CD4-positive, alpha-beta T cell (primary cell): ENCODE measurements around the gene NATD1. TPM values are rescaled to one million over a fixed set of nuclear protein-coding genes. Genes with fewer than 3 reads are reported as not detected.
A peak's percentile ranks its signal among the peaks of the same experiment; 100 is the strongest.

Experiments
- ATAC-seq: fragments of 200-7000 bp; cut with Tn5 transposase; one replicate; pipeline ENCODE4 v1.10.0; 2022; ENCODE audit warnings: mild to moderate bottlenecking; ENCODE audit not compliant: poor library complexity
- CTCF ChIA-PET: fragments of 350-600 bp; sonication (Branson Sonifier 250); formaldehyde crosslinking; loops from one replicate; lab custom pipeline; 2021; ENCODE audit warnings: antibody characterized with exemption, inconsistent platforms; lab: Charles Lee
- POLR2A ChIA-PET: fragments of 350-600 bp; sonication (Branson Sonifier 250); formaldehyde crosslinking; loops from one replicate; lab custom pipeline; 2021; ENCODE audit warnings: antibody characterized with exemption, inconsistent platforms; lab: Charles Lee
- DNase-seq, 14 experiments: peaks; one replicate each; pipeline ENCODE4 v3.0.0-alpha.2; 2013 to 2020; ENCODE audit warnings: mixed read lengths in 2 of 14
- H3K27ac ChIP-seq, 2 donors: one replicate each; pipeline versions ENCODE4 v1.5.1 to v1.7.0; 2013; ENCODE audit warnings: low read length in 2 of 2, low read depth in 1 of 2, mild to moderate bottlenecking in 1 of 2
- H3K27me3 ChIP-seq, 2 experiments: 1 replicate in 1 of 2; 2 replicates in 1 of 2; pipeline versions ENCODE4 v1.6.1 to v1.7.0; 2013; ENCODE audit warnings: low read length in 2 of 2, control low read depth in 1 of 2, mild to moderate bottlenecking in 1 of 2, moderate library complexity in 1 of 2; ENCODE audit not compliant: insufficient read depth in 2 of 2, control insufficient read depth in 1 of 2
- H3K36me3 ChIP-seq: one replicate; pipeline ENCODE4 v1.6.1; 2013; ENCODE audit warnings: low read length, control low read depth; ENCODE audit not compliant: insufficient read depth
- H3K4me1 ChIP-seq: one replicate; pipeline ENCODE4 v1.6.1; 2013; ENCODE audit warnings: low read length, control low read depth; ENCODE audit not compliant: insufficient read depth
- H3K4me3 ChIP-seq: one replicate; pipeline ENCODE4 v1.5.1; 2013; ENCODE audit warnings: mild to moderate bottlenecking, low read length, moderate library complexity
- H3K9me3 ChIP-seq, 2 experiments: 1 replicate in 1 of 2; 2 replicates in 1 of 2; pipeline versions ENCODE4 v1.6.1 to v1.7.0; 2013; ENCODE audit warnings: low read length in 2 of 2, mild to moderate bottlenecking in 2 of 2, control low read depth in 1 of 2, moderate library complexity in 1 of 2; ENCODE audit not compliant: control insufficient read depth in 1 of 2, insufficient read depth in 1 of 2
- H3K27ac Mint-ChIP-seq: one replicate; pipeline ENCODE4 v1.8.0; 2020; ENCODE audit warnings: mixed read lengths
- H3K27me3 Mint-ChIP-seq: one replicate; pipeline ENCODE4 v1.8.0; 2021; ENCODE audit warnings: mixed read lengths
- H3K36me3 Mint-ChIP-seq: one replicate; pipeline ENCODE4 v1.8.0; 2021; ENCODE audit warnings: low read depth, mixed read lengths
- H3K4me1 Mint-ChIP-seq: one replicate; pipeline ENCODE4 v1.8.0; 2021; ENCODE audit warnings: low read depth, mixed read lengths
- H3K4me3 Mint-ChIP-seq: one replicate; pipeline ENCODE4 v1.8.0; 2020; ENCODE audit warnings: mild to moderate bottlenecking, mixed read lengths
- H3K9me3 Mint-ChIP-seq: one replicate; pipeline ENCODE4 v1.8.0; 2020; ENCODE audit warnings: mixed read lengths
- intact Hi-C, 2 experiments: fragments of 100-400 bp; cut with DNase I in 1 of 2; cut with micrococcal nuclease in 1 of 2; formaldehyde crosslinking; loops; one replicate each; pipeline versions ENCODE4 v1.15.1 to v1.9.0; 2023 to 2025; cut with DNase I, micrococcal nuclease
- total RNA-seq, 174 experiments: library from RNA in 2 of 174; stranded (reverse) in 2 of 174; gene quantifications; one replicate each; pipeline ENCODE4 v1.2.3 and lab custom pipeline; 2021 to 2026
- TF ChIP-seq, protein P1 (sequence below): fragments of 200-600 bp; IDR thresholded peaks from one replicate; pipeline ENCODE4 v1.8.0; 2022; ENCODE audit warnings: antibody characterized with exemption, mild to moderate bottlenecking

The NATD1 gene
- total RNA-seq, 2 experiments from 2014 or later = 5.9 to 6.1 TPM

DNA sequence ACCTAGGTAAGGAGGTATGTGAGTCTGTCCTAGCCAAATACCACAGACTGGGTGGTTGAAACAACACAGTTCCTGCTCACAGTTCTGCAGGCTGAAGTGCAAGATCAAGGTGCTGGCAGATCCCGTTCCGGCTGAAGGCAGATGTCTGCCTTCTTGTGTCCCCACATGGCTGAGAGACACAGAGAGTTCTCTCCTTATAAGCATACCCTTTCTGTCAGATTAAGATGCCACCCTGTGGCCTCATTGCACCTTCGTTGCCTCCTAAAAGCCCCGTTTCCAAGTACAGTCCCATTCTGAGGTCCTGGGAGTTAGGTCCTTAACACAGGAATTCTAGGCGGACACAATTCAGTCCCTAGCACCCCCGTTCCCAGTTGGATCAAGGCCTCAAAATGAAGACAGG, 30.1 kb downstream of the NATD1 start:
- TF ChIP-seq, protein P1, sequence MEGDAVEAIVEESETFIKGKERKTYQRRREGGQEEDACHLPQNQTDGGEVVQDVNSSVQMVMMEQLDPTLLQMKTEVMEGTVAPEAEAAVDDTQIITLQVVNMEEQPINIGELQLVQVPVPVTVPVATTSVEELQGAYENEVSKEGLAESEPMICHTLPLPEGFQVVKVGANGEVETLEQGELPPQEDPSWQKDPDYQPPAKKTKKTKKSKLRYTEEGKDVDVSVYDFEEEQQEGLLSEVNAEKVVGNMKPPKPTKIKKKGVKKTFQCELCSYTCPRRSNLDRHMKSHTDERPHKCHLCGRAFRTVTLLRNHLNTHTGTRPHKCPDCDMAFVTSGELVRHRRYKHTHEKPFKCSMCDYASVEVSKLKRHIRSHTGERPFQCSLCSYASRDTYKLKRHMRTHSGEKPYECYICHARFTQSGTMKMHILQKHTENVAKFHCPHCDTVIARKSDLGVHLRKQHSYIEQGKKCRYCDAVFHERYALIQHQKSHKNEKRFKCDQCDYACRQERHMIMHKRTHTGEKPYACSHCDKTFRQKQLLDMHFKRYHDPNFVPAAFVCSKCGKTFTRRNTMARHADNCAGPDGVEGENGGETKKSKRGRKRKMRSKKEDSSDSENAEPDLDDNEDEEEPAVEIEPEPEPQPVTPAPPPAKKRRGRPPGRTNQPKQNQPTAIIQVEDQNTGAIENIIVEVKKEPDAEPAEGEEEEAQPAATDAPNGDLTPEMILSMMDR = no peak
- no peaks in the 10 kb centered on the region for H3K9me3 Mint-ChIP-seq
- intact Hi-C loops = no loop called here
- Histone ChIP-seq H3K9me3 (peaks cover 0 to 7% of the 10 kb centered on the region in 2 experiments), H3K36me3 (peaks cover 3% of the 10 kb centered on the region), H3K27me3 (no peaks in the 10 kb centered on the region), H3K4me1 (no peaks in the 10 kb centered on the region), H3K27ac (no peak overlapping the region), H3K4me3 (no peak overlapping the region)
- ATAC-seq (no peak), DNase-seq (no peak)
- CTCF ChIA-PET = no interaction called here
- POLR2A ChIA-PET = no interaction called here
- no peaks in the 10 kb centered on the region for H3K27me3 Mint-ChIP-seq
- H3K27ac Mint-ChIP-seq = no peak overlapping the region
- H3K4me3 Mint-ChIP-seq = no peak overlapping the region
- H3K36me3 Mint-ChIP-seq = peaks cover 4% of the 10 kb centered on the region
- peaks cover 8% of the 10 kb centered on the region for H3K4me1 Mint-ChIP-seq

GRCh38 chr17:21218831-21219380, 34.3 kb downstream of the NATD1 start:
- ChIA-PET POLR2A (no interaction called here), CTCF (no interaction called here)
- H3K4me3 Mint-ChIP-seq = no peak overlapping the region
- H3K36me3 Mint-ChIP-seq = peaks cover 7% of the 10 kb centered on the region
- Histone ChIP-seq H3K27me3 (no peaks in the 10 kb centered on the region), H3K36me3 (peaks cover 3% of the 10 kb centered on the region), H3K4me3 (no peak overlapping the region), H3K9me3 (peaks cover 0 to 7% of the 10 kb centered on the region in 2 experiments), H3K27ac (no peak overlapping the region), H3K4me1 (peaks cover 15% of the 10 kb centered on the region)
- DNase-seq (no peak), ATAC-seq (no peak)
- peaks cover 37% of the 10 kb centered on the region for H3K4me1 Mint-ChIP-seq
- H3K27me3 Mint-ChIP-seq = no peaks in the 10 kb centered on the region
- H3K27ac Mint-ChIP-seq = no peak overlapping the region
- H3K9me3 Mint-ChIP-seq = no peaks in the 10 kb centered on the region
- TF ChIP-seq, protein P1 = no peak
- intact Hi-C loops = loop anchor here in 1 of 2 experiments (10.0 kb wide), 1 partner anchor 106 kb away; no protein-coding TSS in a partner anchor

DNA sequence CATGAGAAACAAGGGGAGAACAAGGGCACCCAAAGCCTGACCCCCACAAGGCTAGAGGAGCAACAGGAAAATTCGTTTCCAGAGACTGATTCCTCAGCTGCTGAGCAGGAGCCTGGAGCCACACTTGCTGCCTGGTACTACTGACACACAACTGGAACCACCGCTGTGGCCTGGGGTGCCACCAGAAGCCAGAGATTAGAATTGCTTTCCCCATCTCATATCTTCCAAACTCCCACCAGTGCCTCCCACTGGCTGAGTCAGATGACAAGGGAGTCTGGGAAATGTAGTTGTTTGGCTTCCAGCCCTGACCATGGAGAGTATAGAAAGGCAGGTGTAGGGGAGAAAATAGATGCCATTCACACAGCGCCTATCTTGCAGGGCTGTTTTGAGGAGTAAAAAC, 35.1 kb downstream of the NATD1 start:
- Histone ChIP-seq H3K4me1 (peaks cover 20% of the 10 kb centered on the region), H3K36me3 (peaks cover 3% of the 10 kb centered on the region), H3K4me3 (no peak overlapping the region), H3K27me3 (no peaks in the 10 kb centered on the region), H3K27ac (no peak overlapping the region), H3K9me3 (peaks cover 0 to 7% of the 10 kb centered on the region in 2 experiments)
- DNase-seq (no peak), ATAC-seq (no peak)
- Mint-ChIP-seq H3K4me3 (peak overlapping the region; percentile 45), H3K27me3 (no peaks in the 10 kb centered on the region), H3K4me1 (peaks cover 43% of the 10 kb centered on the region), H3K9me3 (no peaks in the 10 kb centered on the region), H3K36me3 (peaks cover 12% of the 10 kb centered on the region), H3K27ac (no peak overlapping the region)
- ChIA-PET CTCF (no interaction called here), POLR2A (no interaction called here)
- intact Hi-C loops = loop anchor here in 1 of 2 experiments (10.0 kb wide), 1 partner anchor 107 kb away; no protein-coding TSS in a partner anchor
- TF ChIP-seq, protein P1 = no peak
